NCI-H2227 (cell line): ENCODE results near the gene MAP1LC3B.

Experiments used
- DNase-seq: peaks from one replicate; lab custom pipeline; 2025; ENCODE audit not compliant: unreplicated experiment; lab: John Stamatoyannopoulos, UW

MAP1LC3B gene

DNA sequence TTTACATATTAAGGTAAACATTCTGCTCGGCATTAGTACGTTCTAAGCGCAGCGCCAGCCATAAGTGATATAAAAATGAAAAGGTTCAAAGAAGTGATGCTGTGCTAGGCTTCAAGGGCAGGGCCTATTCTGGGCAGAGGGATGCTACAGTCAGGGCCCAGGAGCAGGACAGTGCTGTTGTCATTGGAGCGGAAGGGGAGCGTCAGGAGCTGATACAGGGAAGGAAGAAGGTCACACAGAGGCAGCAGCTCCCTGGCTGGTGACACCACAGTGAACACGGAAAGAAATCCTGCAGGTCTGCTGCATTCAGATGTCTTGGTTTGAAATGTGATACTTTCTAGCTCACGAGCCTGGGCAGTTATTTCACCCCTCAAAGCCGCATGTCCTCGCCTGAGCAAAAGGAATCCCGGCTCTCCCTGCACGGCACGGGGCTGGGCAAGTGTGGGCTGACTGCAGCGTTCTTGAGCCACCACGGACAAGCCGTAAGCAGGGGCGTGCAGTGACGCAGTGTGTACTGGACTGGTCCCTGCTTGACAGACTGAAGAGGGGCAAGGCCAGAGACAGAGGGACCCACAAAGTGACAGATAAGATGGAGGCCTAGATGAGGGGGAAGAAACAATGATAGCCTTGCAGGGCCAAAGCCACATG lies 59.6 kb downstream of the MAP1LC3B start:
- no peak for DNase-seq

DNA sequence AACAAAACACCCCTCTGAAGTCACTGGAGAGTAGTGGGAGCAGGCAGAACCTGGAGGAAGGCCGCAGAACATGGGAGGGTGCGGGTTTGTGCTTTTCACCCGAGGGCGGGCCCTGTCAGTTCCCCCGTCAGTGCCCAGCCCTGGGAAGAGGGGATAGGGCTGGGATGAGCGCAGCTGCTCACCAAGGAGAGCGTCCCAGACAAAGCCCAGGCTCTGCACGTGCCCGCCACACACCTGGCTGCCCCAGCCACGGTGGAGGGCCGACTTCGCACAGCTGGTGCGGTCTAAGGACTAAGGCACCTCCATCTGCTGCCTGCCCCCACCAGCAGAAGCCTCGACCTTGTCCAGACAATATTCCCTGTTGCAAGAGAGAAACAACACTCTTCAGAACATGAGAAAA lies 61.2 kb downstream of the MAP1LC3B start:
- no peak for DNase-seq
